SK-N-SH treated with all-trans-retinoic acid at 6 μM for 48 hours (cell line): Measurements from ENCODE around the gene ELOVL5.

Experiments used
- ATAC-seq: fragments of 200-7000 bp; cut with Tn5 transposase; 3 replicates; pipeline ENCODE4 v1.9.1; 2020; ENCODE audit warnings: mild to moderate bottlenecking, moderate library complexity
- ARNTL ChIP-seq: fragments of 450-650 bp; formaldehyde crosslinking; IDR thresholded peaks from 2 replicates; pipeline ENCODE4 v1.5.0; 2020; ENCODE audit warnings: low read depth, mild to moderate bottlenecking, moderate library complexity, borderline replicate concordance
- BACH2 ChIP-seq: fragments of 250-450 bp; sonication (Bioruptor Pico); IDR thresholded peaks from 2 replicates; pipeline ENCODE4 v1.9.0; 2021; ENCODE audit warnings: mild to moderate bottlenecking, borderline replicate concordance
- CSDC2 ChIP-seq: fragments of 250-450 bp; sonication (Bioruptor Pico); IDR thresholded peaks from 2 replicates; pipeline ENCODE4 v1.5.0; 2020; ENCODE audit warnings: mild to moderate bottlenecking, moderate library complexity
- ESRRG ChIP-seq: fragments of 250-450 bp; sonication (Bioruptor Pico); IDR thresholded peaks from 2 replicates; pipeline ENCODE4 v1.6.1; 2021; ENCODE audit warnings: mild to moderate bottlenecking
- GLIS3 ChIP-seq: fragments of 250-450 bp; sonication (Bioruptor Pico); IDR thresholded peaks from 2 replicates; pipeline ENCODE4 v1.5.0; 2020; ENCODE audit warnings: mild to moderate bottlenecking, moderate library complexity
- ISL1 ChIP-seq: fragments of 250-450 bp; sonication (Bioruptor Pico); IDR thresholded peaks from 2 replicates; pipeline ENCODE4 v2.1.2; 2022; ENCODE audit warnings: mild to moderate bottlenecking, moderate library complexity
- OSR1 ChIP-seq: fragments of 250-450 bp; sonication (Bioruptor Pico); IDR thresholded peaks from 2 replicates; pipeline ENCODE4 v1.8.0; 2022; ENCODE audit warnings: moderate library complexity, mild to moderate bottlenecking, inconsistent platforms
- PATZ1 ChIP-seq: fragments of 250-450 bp; sonication (Bioruptor Pico); IDR thresholded peaks from 2 replicates; pipeline ENCODE4 v1.8.0; 2020; ENCODE audit warnings: mild to moderate bottlenecking, moderate library complexity, borderline replicate concordance
- PPARA ChIP-seq: fragments of 250-450 bp; sonication (Bioruptor Pico); IDR thresholded peaks from 2 replicates; pipeline ENCODE4 v1.5.0; 2020; ENCODE audit warnings: mild to moderate bottlenecking, borderline replicate concordance
- RARB ChIP-seq: fragments of 250-450 bp; sonication (Bioruptor Pico); IDR thresholded peaks from 2 replicates; pipeline ENCODE4 v1.8.0; 2021; ENCODE audit warnings: mild to moderate bottlenecking, moderate library complexity
- SNAI2 ChIP-seq: fragments of 250-450 bp; sonication (Bioruptor Pico); IDR thresholded peaks from 2 replicates; pipeline ENCODE4 v1.5.0; 2020; ENCODE audit warnings: mild to moderate bottlenecking, moderate library complexity
- TCF4 ChIP-seq: fragments of 250-450 bp; sonication (Bioruptor Pico); IDR thresholded peaks from 2 replicates; pipeline ENCODE4 v1.8.0; 2021; ENCODE audit warnings: mild to moderate bottlenecking, moderate library complexity, borderline replicate concordance
- TOX ChIP-seq: fragments of 250-450 bp; sonication (Bioruptor Pico); IDR thresholded peaks from 2 replicates; pipeline ENCODE4 v1.8.0; 2021; ENCODE audit warnings: mild to moderate bottlenecking, moderate library complexity, borderline replicate concordance
- ZFP3 ChIP-seq: fragments of 250-450 bp; sonication (Bioruptor Pico); IDR thresholded peaks from 2 replicates; pipeline ENCODE4 v1.5.0; 2020; ENCODE audit warnings: mild to moderate bottlenecking, moderate library complexity
- ZFP30 ChIP-seq: fragments of 450-650 bp; formaldehyde crosslinking; IDR thresholded peaks from 2 replicates; pipeline ENCODE4 v1.5.0; 2022; ENCODE audit warnings: mild to moderate bottlenecking, moderate library complexity
- ZNF565 ChIP-seq: fragments of 450-650 bp; formaldehyde crosslinking; conservative IDR thresholded peaks from 2 replicates; pipeline ENCODE4 v1.5.0; 2020; ENCODE audit warnings: low read depth, mild to moderate bottlenecking, moderate library complexity
- ZNF8 ChIP-seq: fragments of 450-650 bp; formaldehyde crosslinking; IDR thresholded peaks from 2 replicates; pipeline ENCODE4 v1.5.0; 2020; ENCODE audit warnings: mild to moderate bottlenecking, moderate library complexity
- TF ChIP-seq, protein P1 (sequence below): fragments of 250-450 bp; sonication (Bioruptor Pico); IDR thresholded peaks from 2 replicates; pipeline ENCODE4 v1.5.1; 2021; ENCODE audit warnings: mild to moderate bottlenecking, moderate library complexity
- TF ChIP-seq, protein P2 (sequence below): fragments of 250-450 bp; sonication (Bioruptor Pico); IDR thresholded peaks from 2 replicates; pipeline ENCODE4 v1.5.1; 2020; ENCODE audit warnings: low read depth, mild to moderate bottlenecking, moderate library complexity
- TF ChIP-seq, protein P3 (sequence below): fragments of 250-450 bp; sonication (Bioruptor Pico); IDR thresholded peaks from 2 replicates; pipeline ENCODE4 v1.5.0; 2020; ENCODE audit warnings: mild to moderate bottlenecking, moderate library complexity
- TF ChIP-seq, protein P4 (sequence below): fragments of 250-450 bp; sonication (Bioruptor Pico); IDR thresholded peaks from 2 replicates; pipeline ENCODE4 v1.8.0; 2021; ENCODE audit warnings: low read depth, mild to moderate bottlenecking, moderate library complexity, borderline replicate concordance

Gene ELOVL5

GRCh38 chr6:53331678-53332077 lies 17.1 kb downstream of the ELOVL5 start:
- TF ChIP-seq OSR1 (CRISPR knock-in tag) (no peak), SNAI2 (CRISPR knock-in tag) (no peak), ZNF8 (CRISPR knock-in tag) (no peak), TOX (CRISPR knock-in tag) (no peak), BACH2 (CRISPR knock-in tag) (no peak), PPARA (CRISPR knock-in tag) (no peak), TCF4 (CRISPR knock-in tag) (no peak)
- TF ChIP-seq, protein P1, sequence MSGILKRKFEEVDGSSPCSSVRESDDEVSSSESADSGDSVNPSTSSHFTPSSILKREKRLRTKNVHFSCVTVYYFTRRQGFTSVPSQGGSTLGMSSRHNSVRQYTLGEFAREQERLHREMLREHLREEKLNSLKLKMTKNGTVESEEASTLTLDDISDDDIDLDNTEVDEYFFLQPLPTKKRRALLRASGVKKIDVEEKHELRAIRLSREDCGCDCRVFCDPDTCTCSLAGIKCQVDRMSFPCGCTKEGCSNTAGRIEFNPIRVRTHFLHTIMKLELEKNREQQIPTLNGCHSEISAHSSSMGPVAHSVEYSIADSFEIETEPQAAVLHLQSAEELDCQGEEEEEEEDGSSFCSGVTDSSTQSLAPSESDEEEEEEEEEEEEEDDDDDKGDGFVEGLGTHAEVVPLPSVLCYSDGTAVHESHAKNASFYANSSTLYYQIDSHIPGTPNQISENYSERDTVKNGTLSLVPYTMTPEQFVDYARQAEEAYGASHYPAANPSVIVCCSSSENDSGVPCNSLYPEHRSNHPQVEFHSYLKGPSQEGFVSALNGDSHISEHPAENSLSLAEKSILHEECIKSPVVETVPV, result no peak
- no peak for ATAC-seq

DNA sequence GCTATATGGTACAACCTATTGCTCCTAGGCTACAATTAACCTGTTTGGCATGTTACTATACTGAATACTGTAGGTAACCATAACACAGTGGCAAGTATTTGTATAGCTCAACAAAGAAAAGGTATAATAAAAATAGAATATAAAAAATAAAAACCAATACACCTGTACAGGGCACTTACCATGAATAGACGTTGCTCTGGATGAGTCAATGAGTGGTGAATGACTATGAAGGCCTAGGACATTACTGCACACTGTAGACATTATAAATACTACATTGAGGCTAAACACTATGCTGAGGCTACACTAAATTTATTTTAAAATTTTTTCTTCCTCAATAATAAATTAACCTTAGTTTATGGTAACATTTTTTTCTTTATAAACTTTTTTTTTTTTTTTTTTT lies 18.6 kb downstream of the ELOVL5 start:
- ATAC-seq, result no peak
- TF ChIP-seq PATZ1 (no peak), ZFP30 (CRISPR knock-in tag) (no peak), ZNF565 (CRISPR knock-in tag) (no peak), OSR1 (CRISPR knock-in tag) (no peak)
- TF ChIP-seq, protein P2, sequence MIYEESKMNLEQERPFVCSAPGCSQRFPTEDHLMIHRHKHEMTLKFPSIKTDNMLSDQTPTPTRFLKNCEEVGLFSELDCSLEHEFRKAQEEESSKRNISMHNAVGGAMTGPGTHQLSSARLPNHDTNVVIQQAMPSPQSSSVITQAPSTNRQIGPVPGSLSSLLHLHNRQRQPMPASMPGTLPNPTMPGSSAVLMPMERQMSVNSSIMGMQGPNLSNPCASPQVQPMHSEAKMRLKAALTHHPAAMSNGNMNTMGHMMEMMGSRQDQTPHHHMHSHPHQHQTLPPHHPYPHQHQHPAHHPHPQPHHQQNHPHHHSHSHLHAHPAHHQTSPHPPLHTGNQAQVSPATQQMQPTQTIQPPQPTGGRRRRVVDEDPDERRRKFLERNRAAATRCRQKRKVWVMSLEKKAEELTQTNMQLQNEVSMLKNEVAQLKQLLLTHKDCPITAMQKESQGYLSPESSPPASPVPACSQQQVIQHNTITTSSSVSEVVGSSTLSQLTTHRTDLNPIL (CRISPR knock-in tag), result no peak
- TF ChIP-seq, all 23 proteins: peak for 0

- TF ChIP-seq TOX (CRISPR knock-in tag), result no peak
- TF ChIP-seq ZFP3, result no peak
- TF ChIP-seq OSR1 (CRISPR knock-in tag), result no peak
- no peak for TF ChIP-seq ARNTL (CRISPR knock-in tag)
- no peak for TF ChIP-seq ESRRG (CRISPR knock-in tag)
- TF ChIP-seq TCF4 (CRISPR knock-in tag), result no peak
- TF ChIP-seq ISL1 (CRISPR knock-in tag), result no peak
- no peak for TF ChIP-seq ZNF565 (CRISPR knock-in tag)
- TF ChIP-seq GLIS3 (CRISPR knock-in tag), result no peak
- no peak for TF ChIP-seq PPARA (CRISPR knock-in tag)
- TF ChIP-seq, protein P3, sequence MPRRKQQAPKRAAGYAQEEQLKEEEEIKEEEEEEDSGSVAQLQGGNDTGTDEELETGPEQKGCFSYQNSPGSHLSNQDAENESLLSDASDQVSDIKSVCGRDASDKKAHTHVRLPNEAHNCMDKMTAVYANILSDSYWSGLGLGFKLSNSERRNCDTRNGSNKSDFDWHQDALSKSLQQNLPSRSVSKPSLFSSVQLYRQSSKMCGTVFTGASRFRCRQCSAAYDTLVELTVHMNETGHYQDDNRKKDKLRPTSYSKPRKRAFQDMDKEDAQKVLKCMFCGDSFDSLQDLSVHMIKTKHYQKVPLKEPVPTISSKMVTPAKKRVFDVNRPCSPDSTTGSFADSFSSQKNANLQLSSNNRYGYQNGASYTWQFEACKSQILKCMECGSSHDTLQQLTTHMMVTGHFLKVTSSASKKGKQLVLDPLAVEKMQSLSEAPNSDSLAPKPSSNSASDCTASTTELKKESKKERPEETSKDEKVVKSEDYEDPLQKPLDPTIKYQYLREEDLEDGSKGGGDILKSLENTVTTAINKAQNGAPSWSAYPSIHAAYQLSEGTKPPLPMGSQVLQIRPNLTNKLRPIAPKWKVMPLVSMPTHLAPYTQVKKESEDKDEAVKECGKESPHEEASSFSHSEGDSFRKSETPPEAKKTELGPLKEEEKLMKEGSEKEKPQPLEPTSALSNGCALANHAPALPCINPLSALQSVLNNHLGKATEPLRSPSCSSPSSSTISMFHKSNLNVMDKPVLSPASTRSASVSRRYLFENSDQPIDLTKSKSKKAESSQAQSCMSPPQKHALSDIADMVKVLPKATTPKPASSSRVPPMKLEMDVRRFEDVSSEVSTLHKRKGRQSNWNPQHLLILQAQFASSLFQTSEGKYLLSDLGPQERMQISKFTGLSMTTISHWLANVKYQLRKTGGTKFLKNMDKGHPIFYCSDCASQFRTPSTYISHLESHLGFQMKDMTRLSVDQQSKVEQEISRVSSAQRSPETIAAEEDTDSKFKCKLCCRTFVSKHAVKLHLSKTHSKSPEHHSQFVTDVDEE, result no peak
- TF ChIP-seq SNAI2 (CRISPR knock-in tag), result no peak
- no peak for TF ChIP-seq RARB (CRISPR knock-in tag)
- TF ChIP-seq CSDC2 (CRISPR knock-in tag), result no peak
- TF ChIP-seq, protein P4, sequence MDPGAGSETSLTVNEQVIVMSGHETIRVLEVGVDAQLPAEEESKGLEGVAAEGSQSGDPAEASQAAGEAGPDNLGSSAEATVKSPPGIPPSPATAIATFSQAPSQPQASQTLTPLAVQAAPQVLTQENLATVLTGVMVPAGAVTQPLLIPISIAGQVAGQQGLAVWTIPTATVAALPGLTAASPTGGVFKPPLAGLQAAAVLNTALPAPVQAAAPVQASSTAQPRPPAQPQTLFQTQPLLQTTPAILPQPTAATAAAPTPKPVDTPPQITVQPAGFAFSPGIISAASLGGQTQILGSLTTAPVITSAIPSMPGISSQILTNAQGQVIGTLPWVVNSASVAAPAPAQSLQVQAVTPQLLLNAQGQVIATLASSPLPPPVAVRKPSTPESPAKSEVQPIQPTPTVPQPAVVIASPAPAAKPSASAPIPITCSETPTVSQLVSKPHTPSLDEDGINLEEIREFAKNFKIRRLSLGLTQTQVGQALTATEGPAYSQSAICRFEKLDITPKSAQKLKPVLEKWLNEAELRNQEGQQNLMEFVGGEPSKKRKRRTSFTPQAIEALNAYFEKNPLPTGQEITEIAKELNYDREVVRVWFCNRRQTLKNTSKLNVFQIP (CRISPR knock-in tag), result no peak
- no peak for TF ChIP-seq BACH2 (CRISPR knock-in tag)
- ATAC-seq, result no peak
Measured at GRCh38 chr6:53328375-53328774, 20.4 kb downstream of the ELOVL5 start.
